ENCODE data around the gene PPP1R8.

- TF ChIP-seq CTCF (IDR thresholded peaks at IDR 0.05): no peak
- TF ChIP-seq EP300 (IDR thresholded peaks at IDR 0.05): no peak
Observed at GRCh38 chr1:27864264-27864895, 33.8 kb downstream of the PPP1R8 start.

All from ovary (tissue), 3 donors.